Ishikawa (cell line): ENCODE measurements around the gene DNAJA4.
A peak's percentile ranks its signal among the peaks of the same experiment; 100 is the strongest.

Experiments used
- CEBPB ChIP-seq: IDR thresholded peaks from 2 replicates; pipeline ENCODE4 v1.6.1; 2012
- CREB1 ChIP-seq: IDR thresholded peaks from 2 replicates; pipeline ENCODE4 v1.6.1; 2012; ENCODE audit warnings: low read depth
- EGR1 ChIP-seq: IDR thresholded peaks from 2 replicates; pipeline ENCODE4 v1.6.1; 2012
- EP300 ChIP-seq: IDR thresholded peaks from 2 replicates; pipeline ENCODE4 v1.6.1; 2012; ENCODE audit warnings: borderline replicate concordance
- FOXM1 ChIP-seq: IDR thresholded peaks from 2 replicates; pipeline ENCODE4 v1.6.1; 2012; ENCODE audit warnings: low read depth, borderline replicate concordance
- MAX ChIP-seq: IDR thresholded peaks from 2 replicates; pipeline ENCODE4 v1.6.1; 2012
- RAD21 ChIP-seq: IDR thresholded peaks from 2 replicates; pipeline ENCODE4 v1.6.1; 2012; ENCODE audit warnings: low read depth
- REST ChIP-seq: IDR thresholded peaks from 2 replicates; pipeline ENCODE4 v1.6.1; 2012; ENCODE audit warnings: low read depth, mild to moderate bottlenecking
- TAF1 ChIP-seq: IDR thresholded peaks from 2 replicates; pipeline ENCODE4 v1.6.1; 2012; ENCODE audit warnings: low read depth, mild to moderate bottlenecking
- TCF12 ChIP-seq: IDR thresholded peaks from 2 replicates; pipeline ENCODE4 v1.6.1; 2012; ENCODE audit warnings: low read depth
- TEAD4 ChIP-seq: IDR thresholded peaks from 2 replicates; pipeline ENCODE4 v1.6.1; 2012
- YY1 ChIP-seq: IDR thresholded peaks from 2 replicates; pipeline ENCODE4 v1.6.1; 2012; ENCODE audit warnings: low read depth
- ZBTB7A ChIP-seq: IDR thresholded peaks from 2 replicates; pipeline ENCODE4 v1.6.1; 2012; ENCODE audit warnings: low read depth
- TF ChIP-seq, protein P1 (sequence below): IDR thresholded peaks from 2 replicates; pipeline ENCODE4 v1.6.1; 2012

Gene DNAJA4

DNA sequence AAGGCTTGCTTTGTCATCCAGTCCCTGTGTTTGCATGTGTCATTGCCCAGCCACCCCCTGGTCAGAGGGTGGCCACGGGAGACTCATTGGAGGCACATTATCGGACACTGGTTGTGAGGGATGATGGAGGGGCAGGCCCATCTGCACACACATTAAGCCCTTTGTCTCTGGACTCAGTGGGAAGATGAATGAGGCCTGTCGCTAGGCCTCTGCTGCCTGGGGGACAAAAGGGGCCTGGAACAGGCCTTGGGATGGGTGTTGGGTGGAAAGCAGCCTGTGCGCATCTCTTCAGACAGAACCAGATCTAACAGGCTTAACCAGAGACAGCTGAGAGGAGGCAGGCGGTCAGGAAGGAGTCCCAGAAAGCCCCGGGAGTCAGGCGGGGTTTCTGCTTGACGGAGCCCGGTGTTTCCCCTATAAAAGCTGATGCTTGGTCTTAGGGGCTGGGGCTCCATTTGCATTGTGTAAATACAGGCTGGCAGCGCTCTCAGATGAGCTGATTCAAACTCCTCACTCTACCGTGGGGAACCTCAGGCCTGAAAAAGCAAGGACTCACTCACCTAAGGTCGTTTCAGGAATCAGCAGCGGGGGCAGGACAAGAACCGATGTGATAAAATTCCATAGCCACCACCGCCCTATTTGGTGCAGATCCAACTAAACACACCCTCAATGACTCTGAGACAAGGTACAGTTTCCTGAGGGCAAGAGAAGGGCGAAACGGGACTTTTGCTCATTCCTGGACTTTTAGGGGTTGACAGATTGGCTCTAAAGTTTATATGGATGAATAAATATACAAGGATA, 52.1 kb downstream of the DNAJA4 start:
- TF ChIP-seq REST (no peak), YY1 (no peak), CEBPB (no peak), FOXM1 (no peak), CREB1 (no peak), EGR1 (no peak)
- TF ChIP-seq, protein P1, sequence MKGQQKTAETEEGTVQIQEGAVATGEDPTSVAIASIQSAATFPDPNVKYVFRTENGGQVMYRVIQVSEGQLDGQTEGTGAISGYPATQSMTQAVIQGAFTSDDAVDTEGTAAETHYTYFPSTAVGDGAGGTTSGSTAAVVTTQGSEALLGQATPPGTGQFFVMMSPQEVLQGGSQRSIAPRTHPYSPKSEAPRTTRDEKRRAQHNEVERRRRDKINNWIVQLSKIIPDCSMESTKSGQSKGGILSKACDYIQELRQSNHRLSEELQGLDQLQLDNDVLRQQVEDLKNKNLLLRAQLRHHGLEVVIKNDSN = no peak

DNA sequence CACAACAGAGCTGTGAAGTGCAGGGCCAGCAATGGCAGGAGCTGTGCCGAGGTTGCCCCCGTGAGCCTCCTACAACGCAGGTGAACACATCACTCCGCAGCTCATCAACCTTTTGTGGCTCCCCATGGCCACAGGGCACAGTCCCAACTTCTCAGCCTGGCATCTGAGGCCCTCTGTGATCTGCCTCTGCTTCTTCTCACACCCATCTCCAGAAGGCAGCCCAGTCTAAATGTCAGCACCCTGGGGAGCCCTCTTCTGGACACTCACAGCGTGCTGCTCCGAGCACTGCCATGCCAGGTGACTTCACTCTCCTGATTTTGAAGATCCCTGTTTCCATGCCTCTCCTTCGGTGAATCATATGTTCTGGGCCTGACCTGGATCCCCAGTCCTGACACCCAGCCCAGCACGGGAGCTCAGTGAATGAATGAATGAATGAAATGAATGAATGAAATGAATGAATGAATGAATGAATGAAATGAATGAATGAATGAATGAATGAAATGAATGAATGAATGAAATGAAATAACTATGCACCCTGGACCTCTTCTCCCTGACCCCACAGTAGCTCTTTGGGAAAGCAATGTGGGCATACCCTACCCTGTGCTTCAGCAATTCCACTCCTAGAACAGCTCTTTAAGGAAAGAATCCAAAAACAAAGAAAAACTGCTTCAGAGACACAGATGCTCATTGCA, 52.9 kb downstream of the DNAJA4 start:
- TF ChIP-seq TEAD4 = no peak
- TF ChIP-seq RAD21 = peak; percentile 8; the same call in 1 of the 2 replicates
- no peak for TF ChIP-seq CREB1
- TF ChIP-seq CEBPB = no peak
- TF ChIP-seq ZBTB7A = no peak

GRCh38 chr15:78319588-78319987, 55.2 kb downstream of the DNAJA4 start:
- TF ChIP-seq MAX (no peak), RAD21 (no peak), ZBTB7A (no peak)

GRCh38 chr15:78320183-78320582, 55.8 kb downstream of the DNAJA4 start:
- TF ChIP-seq, protein P1 = no peak
- TF ChIP-seq FOXM1 = no peak
- TF ChIP-seq REST = no peak
- no peak for TF ChIP-seq MAX
- TF ChIP-seq EGR1 = no peak
- no peak for TF ChIP-seq ZBTB7A
- TF ChIP-seq YY1 = no peak
- no peak for TF ChIP-seq RAD21
- TF ChIP-seq TAF1 = no peak
- TF ChIP-seq TCF12 = no peak

- TF ChIP-seq MAX = no peak
- TF ChIP-seq, protein P1 = no peak
- no peak for TF ChIP-seq EP300
- no peak for TF ChIP-seq TCF12
- TF ChIP-seq CREB1 = no peak
- no peak for TF ChIP-seq TAF1
- no peak for TF ChIP-seq FOXM1
- TF ChIP-seq REST = no peak
- no peak for TF ChIP-seq TEAD4
- no peak for TF ChIP-seq YY1
- TF ChIP-seq EGR1 = no peak
- TF ChIP-seq CEBPB = no peak
Measured at GRCh38 chr15:78321041-78321570, 56.7 kb downstream of the DNAJA4 start.
